NB4 (cell line): ENCODE data around the gene MS4A12.

Experiments used
- POLR2A ChIP-seq: IDR thresholded peaks from 2 replicates; pipeline ENCODE4 v1.6.1; 2011; ENCODE audit warnings: mild to moderate bottlenecking; ENCODE audit not compliant: insufficient read length; ENCODE audit errors: extremely low read depth
- TF ChIP-seq, protein P1 (sequence below): IDR thresholded peaks from one replicate; pipeline ENCODE4 v1.5.1; 2012; ENCODE audit warnings: low read depth, low read length
- TF ChIP-seq, protein P2 (sequence below): IDR thresholded peaks from 2 replicates; pipeline ENCODE4 v1.6.1; 2011; ENCODE audit warnings: low read depth, low read length

DNA sequence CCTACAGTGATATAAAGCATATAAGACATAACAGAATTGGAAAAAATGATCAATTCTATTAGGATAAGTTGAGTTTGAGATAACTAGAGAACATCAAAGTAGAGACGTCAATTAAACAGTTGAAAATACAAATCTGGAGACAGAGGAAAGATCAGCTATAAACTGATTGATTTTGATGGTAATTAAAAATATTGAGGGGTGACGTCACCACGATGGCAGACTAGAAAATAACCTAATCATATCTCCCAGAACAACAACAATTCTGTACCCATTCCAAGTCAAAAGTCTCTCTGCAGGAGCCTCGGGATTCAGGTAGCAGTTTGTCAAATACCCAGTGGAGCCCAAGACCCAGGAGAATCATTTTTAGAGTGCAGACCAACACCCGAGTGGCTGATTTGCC is 51.5 kb downstream of the MS4A12 start:
- TF ChIP-seq, protein P1, sequence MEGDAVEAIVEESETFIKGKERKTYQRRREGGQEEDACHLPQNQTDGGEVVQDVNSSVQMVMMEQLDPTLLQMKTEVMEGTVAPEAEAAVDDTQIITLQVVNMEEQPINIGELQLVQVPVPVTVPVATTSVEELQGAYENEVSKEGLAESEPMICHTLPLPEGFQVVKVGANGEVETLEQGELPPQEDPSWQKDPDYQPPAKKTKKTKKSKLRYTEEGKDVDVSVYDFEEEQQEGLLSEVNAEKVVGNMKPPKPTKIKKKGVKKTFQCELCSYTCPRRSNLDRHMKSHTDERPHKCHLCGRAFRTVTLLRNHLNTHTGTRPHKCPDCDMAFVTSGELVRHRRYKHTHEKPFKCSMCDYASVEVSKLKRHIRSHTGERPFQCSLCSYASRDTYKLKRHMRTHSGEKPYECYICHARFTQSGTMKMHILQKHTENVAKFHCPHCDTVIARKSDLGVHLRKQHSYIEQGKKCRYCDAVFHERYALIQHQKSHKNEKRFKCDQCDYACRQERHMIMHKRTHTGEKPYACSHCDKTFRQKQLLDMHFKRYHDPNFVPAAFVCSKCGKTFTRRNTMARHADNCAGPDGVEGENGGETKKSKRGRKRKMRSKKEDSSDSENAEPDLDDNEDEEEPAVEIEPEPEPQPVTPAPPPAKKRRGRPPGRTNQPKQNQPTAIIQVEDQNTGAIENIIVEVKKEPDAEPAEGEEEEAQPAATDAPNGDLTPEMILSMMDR = no peak
- no peak for TF ChIP-seq POLR2A
- TF ChIP-seq, protein P2, sequence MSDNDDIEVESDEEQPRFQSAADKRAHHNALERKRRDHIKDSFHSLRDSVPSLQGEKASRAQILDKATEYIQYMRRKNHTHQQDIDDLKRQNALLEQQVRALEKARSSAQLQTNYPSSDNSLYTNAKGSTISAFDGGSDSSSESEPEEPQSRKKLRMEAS = no peak
